ENCODE data around the gene CYP3A7.
"Not testable (repeated sequence)": the region's sequence is repeated elsewhere in the genome, so short reads cannot be mapped to it uniquely, and the experiment has no call there.

The CYP3A7 gene

GRCh38 chr7:99755085-99755484 lies 20.1 kb upstream of the CYP3A7 start:
- DNase-seq (ENCODE audit: low read depth), result no peak
- no peak overlapping the region for H3K4me3 ChIP-seq (ENCODE audit: low read depth, low read length)
- no peak for TF ChIP-seq CTCF (IDR thresholded peaks at IDR 0.05; ENCODE audit: insufficient read depth, low read depth, low read length, missing control alignments)

- no peak overlapping the region for H3K4me3 ChIP-seq (ENCODE audit: low read depth, low read length)
- DNase-seq (ENCODE audit: low read depth), result no peak
- TF ChIP-seq CTCF (IDR thresholded peaks at IDR 0.05; ENCODE audit: insufficient read depth, low read depth, low read length, missing control alignments), result no peak
Measured at GRCh38 chr7:99752356-99752755, 17.4 kb upstream of the CYP3A7 start.

- not testable (repeated sequence) for H3K4me3 ChIP-seq (ENCODE audit: low read depth, low read length); DNase-seq (ENCODE audit: low read depth)
Measured at GRCh38 chr7:99751322-99752052, 16.5 kb upstream of the CYP3A7 start.

GRCh38 chr7:99748846-99749579 lies 14.0 kb upstream of the CYP3A7 start:
- DNase-seq (ENCODE audit: low read depth), result no peak
- no peak for TF ChIP-seq CTCF (IDR thresholded peaks at IDR 0.05; ENCODE audit: insufficient read depth, low read depth, low read length, missing control alignments)

GRCh38 chr7:99746915-99747314 lies 11.9 kb upstream of the CYP3A7 start:
- H3K4me3 ChIP-seq (ENCODE audit: low read depth, low read length); DNase-seq (ENCODE audit: low read depth): not testable (repeated sequence)

More at GRCh38 chr7:99748846-99749579, 14.0 kb upstream of the CYP3A7 start:
- H3K4me3 ChIP-seq (ENCODE audit: low read depth, low read length), result no peak overlapping the region

GRCh38 chr7:99745395-99745794 lies 10.4 kb upstream of the CYP3A7 start:
- not testable (repeated sequence) for H3K4me3 ChIP-seq (ENCODE audit: low read depth, low read length); DNase-seq (ENCODE audit: low read depth)

- no peak for DNase-seq (ENCODE audit: low read depth)
- TF ChIP-seq CTCF (IDR thresholded peaks at IDR 0.05; ENCODE audit: insufficient read depth, low read depth, low read length, missing control alignments), result no peak
- H3K4me3 ChIP-seq (ENCODE audit: low read depth, low read length), result no peak overlapping the region
Measured at GRCh38 chr7:99742737-99743394, 7.9 kb upstream of the CYP3A7 start.

GRCh38 chr7:99741441-99741795 lies 6.4 kb upstream of the CYP3A7 start:
- no peak for DNase-seq (ENCODE audit: low read depth)
- no peak overlapping the region for H3K4me3 ChIP-seq (ENCODE audit: low read depth, low read length)
- TF ChIP-seq CTCF (IDR thresholded peaks at IDR 0.05; ENCODE audit: insufficient read depth, low read depth, low read length, missing control alignments), result no peak

Measured in GM12865 (cell line).